SH-SY5Y (cell line): ENCODE results near the gene UMPS.

Source experiments
- GATA2 ChIP-seq: IDR thresholded peaks from 2 replicates; pipeline ENCODE4 v1.6.1; 2011; ENCODE audit warnings: mild to moderate bottlenecking, low read depth, low read length
- GATA3 ChIP-seq: IDR thresholded peaks from 2 replicates; pipeline ENCODE4 v1.6.1; 2011; ENCODE audit warnings: low read depth, mild to moderate bottlenecking, low read length, moderate library complexity

GRCh38 chr3:124766113-124767095 is 36.2 kb downstream of the UMPS start:
- TF ChIP-seq GATA3 (no peak), GATA2 (no peak)
